ENCODE results near the gene GAB3.

Gene GAB3

GRCh38 chrX:154733066-154733425, 17.8 kb downstream of the GAB3 start:
- Histone ChIP-seq H3K9me3 (ENCODE audit: control insufficient read depth in 5 of 5, low read length in 5 of 5) (no peaks in the 10 kb centered on the region), H3K9ac (ENCODE audit: low read length in 5 of 5) (peak overlapping the region in 1 of 5 donors; percentile 25), H3K27ac (ENCODE audit: low read depth, low read length) (peak overlapping the region; percentile 91), H3K36me3 (ENCODE audit: control insufficient read depth in 5 of 5, insufficient read depth in 5 of 5, low read length in 5 of 5) (no peaks in the 10 kb centered on the region), H3K27me3 (ENCODE audit: control insufficient read depth in 5 of 5, insufficient read depth in 4 of 5, low read length in 5 of 5) (peaks cover 0 to 5% (median 0%) of the 10 kb centered on the region in 5 donors), H3K4me1 (ENCODE audit: control insufficient read depth in 5 of 5, insufficient read depth in 5 of 5, low read length in 5 of 5) (peaks cover 30 to 98% (median 82%) of the 10 kb centered on the region in 5 donors), H3K4me3 (ENCODE audit: low read depth in 1 of 5, low read length in 5 of 5) (peak overlapping the region in 1 of 5 donors; percentile 8)

GRCh38 chrX:154732421-154733065, 18.3 kb downstream of the GAB3 start:
- peak overlapping the region in 1 of 5 donors; percentile 8 for H3K4me3 ChIP-seq (ENCODE audit: low read depth in 1 of 5, low read length in 5 of 5)
- H3K36me3 ChIP-seq (ENCODE audit: control insufficient read depth in 5 of 5, insufficient read depth in 5 of 5, low read length in 5 of 5) = no peaks in the 10 kb centered on the region
- peaks cover 0 to 5% (median 0%) of the 10 kb centered on the region in 5 donors for H3K27me3 ChIP-seq (ENCODE audit: control insufficient read depth in 5 of 5, insufficient read depth in 4 of 5, low read length in 5 of 5)
- H3K4me1 ChIP-seq (ENCODE audit: control insufficient read depth in 5 of 5, insufficient read depth in 5 of 5, low read length in 5 of 5) = peaks cover 33 to 98% (median 85%) of the 10 kb centered on the region in 5 donors
- H3K9me3 ChIP-seq (ENCODE audit: control insufficient read depth in 5 of 5, low read length in 5 of 5) = no peaks in the 10 kb centered on the region
- H3K9ac ChIP-seq (ENCODE audit: low read length in 5 of 5) = peak overlapping the region in 2 of 5 donors; percentile 25 to 42
- H3K27ac ChIP-seq (ENCODE audit: low read depth, low read length) = peak overlapping the region; percentile 91

DNA sequence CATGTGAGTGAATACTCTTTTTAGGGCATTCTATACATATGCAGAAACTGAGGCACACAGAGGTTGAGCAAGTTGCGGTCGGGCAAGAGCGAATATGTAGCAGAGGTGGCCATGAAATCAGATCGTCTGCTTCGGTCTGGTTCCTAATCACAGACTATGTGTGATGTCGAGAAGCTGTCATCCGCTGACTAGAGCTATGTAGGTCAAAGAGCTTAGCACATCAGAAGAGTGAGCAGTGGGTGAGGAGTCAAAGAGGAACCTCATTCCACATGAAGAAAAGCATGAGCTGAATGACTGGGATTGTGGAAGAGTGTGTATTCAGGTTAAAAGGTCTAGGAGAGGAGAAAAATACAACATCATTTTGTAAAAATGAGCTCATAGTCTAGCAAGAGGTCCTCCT, 19.0 kb downstream of the GAB3 start:
- H3K36me3 ChIP-seq (ENCODE audit: control insufficient read depth in 5 of 5, insufficient read depth in 5 of 5, low read length in 5 of 5) = no peaks in the 10 kb centered on the region
- no peak overlapping the region for H3K4me3 ChIP-seq (ENCODE audit: low read depth in 1 of 5, low read length in 5 of 5)
- H3K27me3 ChIP-seq (ENCODE audit: control insufficient read depth in 5 of 5, insufficient read depth in 4 of 5, low read length in 5 of 5) = peaks cover 0 to 5% (median 0%) of the 10 kb centered on the region in 5 donors
- H3K9me3 ChIP-seq (ENCODE audit: control insufficient read depth in 5 of 5, low read length in 5 of 5) = no peaks in the 10 kb centered on the region
- peaks cover 37 to 98% (median 90%) of the 10 kb centered on the region in 5 donors for H3K4me1 ChIP-seq (ENCODE audit: control insufficient read depth in 5 of 5, insufficient read depth in 5 of 5, low read length in 5 of 5)
- peak overlapping the region in 1 of 5 donors; percentile 42 for H3K9ac ChIP-seq (ENCODE audit: low read length in 5 of 5)
- peak overlapping the region; percentile 91 for H3K27ac ChIP-seq (ENCODE audit: low read depth, low read length)

DNA sequence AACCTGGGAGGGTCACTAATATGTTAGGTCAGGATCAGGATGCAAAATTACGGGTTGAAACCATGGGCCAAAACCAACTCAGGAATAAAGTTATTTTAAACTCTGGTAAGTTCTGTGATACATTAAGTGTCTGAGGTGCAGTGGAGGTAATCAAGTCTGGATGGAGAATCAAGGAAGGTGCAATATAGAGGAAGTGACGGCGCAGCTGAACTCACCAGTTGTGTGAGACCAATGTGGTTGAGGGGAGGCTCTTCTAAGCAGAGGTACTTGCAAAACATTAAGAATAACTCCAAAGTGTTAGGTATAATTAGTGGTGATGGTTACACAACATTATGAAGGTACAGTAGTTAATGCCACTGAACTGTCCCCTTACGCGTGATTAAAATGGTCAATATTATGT, 19.7 kb downstream of the GAB3 start:
- peak overlapping the region; percentile 91 for H3K27ac ChIP-seq (ENCODE audit: low read depth, low read length)

DNA sequence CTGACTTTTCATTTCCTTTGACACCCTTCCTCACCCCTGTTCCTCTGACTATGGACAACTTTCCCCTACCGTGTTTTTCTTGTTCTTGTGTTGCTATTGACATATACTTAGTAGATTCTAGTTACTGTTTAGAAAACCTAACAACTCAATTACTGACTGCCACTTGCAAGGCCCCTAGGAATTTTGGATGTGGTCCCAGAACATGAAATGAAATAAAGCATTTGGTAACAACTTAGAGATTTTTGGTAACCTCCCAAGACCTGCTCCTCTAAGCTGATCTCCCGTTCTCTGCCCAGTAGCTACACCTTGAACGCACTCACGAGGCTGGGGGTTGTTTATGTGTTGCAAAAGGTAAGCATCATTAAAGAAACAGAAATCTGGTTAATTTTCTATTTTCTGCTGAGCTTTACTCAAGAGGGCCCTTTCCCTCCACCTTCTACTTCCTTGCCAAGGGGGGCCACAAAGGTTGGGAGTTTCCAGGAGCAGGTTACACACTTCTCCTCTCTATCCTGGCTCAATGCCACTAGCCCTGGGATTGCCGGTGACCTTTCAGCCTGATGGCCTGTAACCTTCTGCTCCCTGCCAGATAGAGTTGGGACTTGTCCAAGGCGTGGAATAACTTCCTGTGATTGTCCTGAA, 20.5 kb downstream of the GAB3 start:
- H3K9me3 ChIP-seq (ENCODE audit: control insufficient read depth in 5 of 5, low read length in 5 of 5) = no peaks in the 10 kb centered on the region
- H3K4me3 ChIP-seq (ENCODE audit: low read depth in 1 of 5, low read length in 5 of 5) = no peak overlapping the region
- no peaks in the 10 kb centered on the region for H3K36me3 ChIP-seq (ENCODE audit: control insufficient read depth in 5 of 5, insufficient read depth in 5 of 5, low read length in 5 of 5)
- peak overlapping the region; percentile 91 for H3K27ac ChIP-seq (ENCODE audit: low read depth, low read length)
- peaks cover 37 to 92% (median 84%) of the 10 kb centered on the region in 5 donors for H3K4me1 ChIP-seq (ENCODE audit: control insufficient read depth in 5 of 5, insufficient read depth in 5 of 5, low read length in 5 of 5)
- H3K9ac ChIP-seq (ENCODE audit: low read length in 5 of 5) = peak overlapping the region in 2 of 5 donors; percentile 3 to 6
- H3K27me3 ChIP-seq (ENCODE audit: control insufficient read depth in 5 of 5, insufficient read depth in 4 of 5, low read length in 5 of 5) = peaks cover 0 to 4% (median 0%) of the 10 kb centered on the region in 5 donors

More for the DNA sequence above, 19.7 kb downstream of the GAB3 start:
- H3K4me1 ChIP-seq (ENCODE audit: control insufficient read depth in 5 of 5, insufficient read depth in 5 of 5, low read length in 5 of 5) = peaks cover 37 to 99% (median 91%) of the 10 kb centered on the region in 5 donors
- H3K4me3 ChIP-seq (ENCODE audit: low read depth in 1 of 5, low read length in 5 of 5) = no peak overlapping the region
- H3K9ac ChIP-seq (ENCODE audit: low read length in 5 of 5) = peak overlapping the region in 1 of 5 donors; percentile 17
- peaks cover 0 to 5% (median 0%) of the 10 kb centered on the region in 5 donors for H3K27me3 ChIP-seq (ENCODE audit: control insufficient read depth in 5 of 5, insufficient read depth in 4 of 5, low read length in 5 of 5)
- no peaks in the 10 kb centered on the region for H3K9me3 ChIP-seq (ENCODE audit: control insufficient read depth in 5 of 5, low read length in 5 of 5)
- no peaks in the 10 kb centered on the region for H3K36me3 ChIP-seq (ENCODE audit: control insufficient read depth in 5 of 5, insufficient read depth in 5 of 5, low read length in 5 of 5)

DNA sequence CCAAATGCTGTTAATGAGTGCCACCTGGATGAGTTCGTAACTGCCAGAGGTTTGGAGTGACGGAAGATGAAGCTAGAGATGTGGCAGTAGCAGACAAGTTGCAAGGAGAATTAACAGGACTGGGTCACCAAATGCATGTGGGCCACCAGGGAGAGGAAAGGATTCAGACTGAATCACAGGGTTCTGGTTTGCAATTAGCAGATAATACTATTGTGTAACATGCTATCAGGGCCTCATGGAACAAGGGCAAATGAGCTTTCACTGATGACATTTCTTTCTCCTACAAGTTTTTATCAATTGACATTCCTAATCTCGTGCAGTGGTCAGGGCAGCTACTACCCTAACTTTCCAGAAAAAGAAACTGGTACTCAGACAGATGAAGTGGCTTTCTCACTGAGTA, 21.4 kb downstream of the GAB3 start:
- H3K27me3 ChIP-seq (ENCODE audit: control insufficient read depth in 5 of 5, insufficient read depth in 4 of 5, low read length in 5 of 5) = peaks cover 0 to 4% (median 0%) of the 10 kb centered on the region in 5 donors
- no peaks in the 10 kb centered on the region for H3K36me3 ChIP-seq (ENCODE audit: control insufficient read depth in 5 of 5, insufficient read depth in 5 of 5, low read length in 5 of 5)
- H3K9ac ChIP-seq (ENCODE audit: low read length in 5 of 5) = no peak overlapping the region
- peak overlapping the region; percentile 91 for H3K27ac ChIP-seq (ENCODE audit: low read depth, low read length)
- peaks cover 34 to 87% (median 74%) of the 10 kb centered on the region in 5 donors for H3K4me1 ChIP-seq (ENCODE audit: control insufficient read depth in 5 of 5, insufficient read depth in 5 of 5, low read length in 5 of 5)
- no peaks in the 10 kb centered on the region for H3K9me3 ChIP-seq (ENCODE audit: control insufficient read depth in 5 of 5, low read length in 5 of 5)
- H3K4me3 ChIP-seq (ENCODE audit: low read depth in 1 of 5, low read length in 5 of 5) = no peak overlapping the region

GRCh38 chrX:154728431-154729190, 22.3 kb downstream of the GAB3 start:
- Histone ChIP-seq H3K4me3 (ENCODE audit: low read depth in 1 of 5, low read length in 5 of 5) (peak overlapping the region in 1 of 5 donors; percentile 15), H3K27me3 (ENCODE audit: control insufficient read depth in 5 of 5, insufficient read depth in 4 of 5, low read length in 5 of 5) (peaks cover 0 to 4% (median 0%) of the 10 kb centered on the region in 5 donors), H3K9me3 (ENCODE audit: control insufficient read depth in 5 of 5, low read length in 5 of 5) (no peaks in the 10 kb centered on the region), H3K27ac (ENCODE audit: low read depth, low read length) (peak overlapping the region; percentile 91), H3K9ac (ENCODE audit: low read length in 5 of 5) (no peak overlapping the region), H3K4me1 (ENCODE audit: control insufficient read depth in 5 of 5, insufficient read depth in 5 of 5, low read length in 5 of 5) (peaks cover 32 to 79% (median 68%) of the 10 kb centered on the region in 5 donors), H3K36me3 (ENCODE audit: control insufficient read depth in 5 of 5, insufficient read depth in 5 of 5, low read length in 5 of 5) (no peaks in the 10 kb centered on the region)

- Histone ChIP-seq H3K9ac (ENCODE audit: low read length in 5 of 5) (no peak overlapping the region), H3K4me3 (ENCODE audit: low read depth in 1 of 5, low read length in 5 of 5) (no peak overlapping the region), H3K27ac (ENCODE audit: low read depth, low read length) (peak overlapping the region; percentile 91), H3K36me3 (ENCODE audit: control insufficient read depth in 5 of 5, insufficient read depth in 5 of 5, low read length in 5 of 5) (no peaks in the 10 kb centered on the region), H3K27me3 (ENCODE audit: control insufficient read depth in 5 of 5, insufficient read depth in 4 of 5, low read length in 5 of 5) (peaks cover 0 to 4% (median 0%) of the 10 kb centered on the region in 5 donors), H3K9me3 (ENCODE audit: control insufficient read depth in 5 of 5, low read length in 5 of 5) (no peaks in the 10 kb centered on the region), H3K4me1 (ENCODE audit: control insufficient read depth in 5 of 5, insufficient read depth in 5 of 5, low read length in 5 of 5) (peaks cover 31 to 72% (median 60%) of the 10 kb centered on the region in 5 donors)
Measured at GRCh38 chrX:154727871-154728270, 23.0 kb downstream of the GAB3 start.

DNA sequence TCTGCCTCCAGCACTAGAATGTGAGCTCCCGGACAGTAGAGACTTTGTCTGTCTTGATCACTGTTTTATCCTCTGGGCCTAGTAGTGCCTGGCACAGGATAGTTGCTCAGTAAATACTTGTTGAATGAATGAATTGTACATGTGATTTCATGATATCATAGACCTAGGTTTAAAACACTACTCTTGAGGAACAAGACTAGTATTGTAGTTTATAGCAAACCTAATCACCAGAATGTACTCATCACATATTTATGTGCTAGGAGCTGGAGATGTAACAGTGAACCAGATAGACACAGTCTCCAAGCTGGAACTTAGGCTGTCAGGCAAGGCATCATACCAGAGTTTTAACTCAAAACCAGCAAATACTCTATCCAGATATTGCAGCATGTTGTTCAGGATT, 23.5 kb downstream of the GAB3 start:
- peak overlapping the region; percentile 91 for H3K27ac ChIP-seq (ENCODE audit: low read depth, low read length)
- peaks cover 29 to 67% (median 56%) of the 10 kb centered on the region in 5 donors for H3K4me1 ChIP-seq (ENCODE audit: control insufficient read depth in 5 of 5, insufficient read depth in 5 of 5, low read length in 5 of 5)
- H3K9me3 ChIP-seq (ENCODE audit: control insufficient read depth in 5 of 5, low read length in 5 of 5) = no peaks in the 10 kb centered on the region
- H3K4me3 ChIP-seq (ENCODE audit: low read depth in 1 of 5, low read length in 5 of 5) = no peak overlapping the region
- H3K36me3 ChIP-seq (ENCODE audit: control insufficient read depth in 5 of 5, insufficient read depth in 5 of 5, low read length in 5 of 5) = no peaks in the 10 kb centered on the region
- peaks cover 0 to 4% (median 0%) of the 10 kb centered on the region in 5 donors for H3K27me3 ChIP-seq (ENCODE audit: control insufficient read depth in 5 of 5, insufficient read depth in 4 of 5, low read length in 5 of 5)
- peak overlapping the region in 1 of 5 donors; percentile 25 for H3K9ac ChIP-seq (ENCODE audit: low read length in 5 of 5)
